GM18861 (cell line): ENCODE results near the gene NXPE1.
"Not testable (repeated sequence)": the region's sequence is repeated elsewhere in the genome, so short reads cannot be mapped to it uniquely, and the experiment has no call there.

Experiments
- ATAC-seq: cut with Tn5 transposase; IDR thresholded peaks from one replicate; pipeline ENCODE4 v1.9.1; 2021; ENCODE audit not compliant: unreplicated experiment

NXPE1 gene

GRCh38 chr11:114559425-114560310 is at the start of gene NXPE1:
Gene NXPE1 (minus strand): TSS chr11:114559881. CDS start chr11:114551201, 8,680 bp downstream.
- no peak for ATAC-seq

DNA sequence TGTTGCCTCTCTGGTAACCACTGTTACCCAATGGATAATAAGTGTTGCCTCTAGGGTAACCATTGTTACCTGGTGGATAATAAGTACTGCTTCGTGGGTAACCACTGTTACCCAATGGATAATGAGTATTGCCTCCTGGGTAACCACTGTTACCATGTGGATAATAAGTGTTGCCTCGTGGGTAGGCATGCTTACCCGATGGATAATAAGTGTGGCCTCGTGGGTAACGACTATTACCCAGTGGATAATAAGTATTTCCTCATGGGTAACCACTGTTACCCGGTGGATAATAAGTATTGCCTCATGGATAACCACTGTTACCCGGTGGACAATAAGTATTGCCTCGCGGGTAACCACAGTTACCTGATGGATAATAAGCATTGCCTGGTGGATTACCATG is 49.7 kb upstream of the NXPE1 start:
- no peak for ATAC-seq

DNA sequence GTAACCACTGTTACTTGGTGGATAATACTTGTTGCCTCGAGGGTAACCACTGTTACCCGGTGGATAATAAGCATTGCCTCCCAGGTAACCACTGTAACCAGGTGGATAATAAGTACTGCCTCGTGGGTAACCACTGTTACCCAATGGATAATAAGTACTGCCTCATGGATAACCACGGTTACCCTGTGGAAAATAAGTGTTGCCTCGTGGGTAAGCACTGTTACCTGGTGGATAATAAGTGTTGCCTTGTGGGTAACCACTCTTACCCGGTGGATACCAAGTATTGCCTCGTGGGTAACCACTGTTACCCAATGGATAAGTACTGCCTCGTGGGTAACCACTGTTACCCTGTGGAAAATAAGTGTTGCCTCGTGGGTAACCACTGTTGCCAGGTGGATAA is 48.9 kb upstream of the NXPE1 start:
- ATAC-seq, result not testable (repeated sequence)

GRCh38 chr11:114607753-114608459 is 48.2 kb upstream of the NXPE1 start:
- ATAC-seq, result no peak

DNA sequence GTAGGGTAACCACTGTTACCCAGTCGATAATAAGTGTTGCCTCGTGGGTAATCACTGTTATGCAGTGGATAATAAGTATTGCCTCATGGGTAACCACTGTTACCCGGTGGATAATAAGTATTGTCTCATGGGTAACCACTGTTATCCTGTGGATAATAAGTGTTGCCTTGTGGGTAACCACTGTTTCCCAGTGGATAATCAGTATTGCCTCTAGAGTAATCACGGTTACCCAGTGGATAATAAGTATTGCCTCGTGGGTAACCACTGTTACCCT is 47.1 kb upstream of the NXPE1 start:
- ATAC-seq, result not testable (repeated sequence)

DNA sequence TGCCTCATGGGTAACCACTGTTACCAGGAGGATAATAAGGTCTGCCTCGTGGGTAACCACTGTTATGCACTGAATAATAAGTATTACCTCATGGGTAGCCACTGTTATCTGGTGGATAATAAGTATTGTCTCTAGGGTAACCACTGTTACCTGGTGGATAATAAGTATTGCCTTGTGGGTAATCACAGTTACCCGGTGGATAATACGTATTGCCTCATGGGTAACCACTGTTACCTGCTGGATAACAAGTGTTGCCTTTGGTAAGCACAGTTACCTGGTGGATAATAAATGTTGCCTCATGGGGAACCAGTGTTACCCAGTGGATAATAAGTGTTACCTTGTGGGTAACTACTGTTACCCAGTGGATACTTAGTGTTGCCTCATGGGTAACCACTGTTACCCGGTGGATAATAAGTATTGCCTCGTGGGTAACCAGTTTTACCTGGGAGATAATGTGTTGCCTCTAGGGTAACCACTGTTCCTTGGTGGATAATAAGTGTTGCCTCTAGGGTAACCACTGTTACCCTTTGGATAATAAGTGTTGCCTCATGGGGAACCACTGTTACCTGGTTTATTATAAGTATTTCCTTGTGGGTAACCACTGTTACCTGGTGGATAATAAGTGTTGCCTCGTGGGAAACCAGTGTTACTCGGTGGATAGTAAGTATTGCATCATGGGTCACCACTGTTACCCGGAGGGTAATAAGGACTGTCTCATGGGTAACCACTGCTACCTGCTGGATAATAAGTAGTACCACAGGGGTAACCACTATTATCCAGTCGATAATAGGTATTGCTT is 46.5 kb upstream of the NXPE1 start:
- ATAC-seq, result no peak

GRCh38 chr11:114605370-114605769 is 45.7 kb upstream of the NXPE1 start:
- no peak for ATAC-seq

GRCh38 chr11:114604886-114605285 is 45.2 kb upstream of the NXPE1 start:
- no peak for ATAC-seq

- no peak for ATAC-seq
Observed at GRCh38 chr11:114604179-114604813, 44.6 kb upstream of the NXPE1 start.

- not testable (repeated sequence) for ATAC-seq
Observed at GRCh38 chr11:114603151-114603550, 43.5 kb upstream of the NXPE1 start.

DNA sequence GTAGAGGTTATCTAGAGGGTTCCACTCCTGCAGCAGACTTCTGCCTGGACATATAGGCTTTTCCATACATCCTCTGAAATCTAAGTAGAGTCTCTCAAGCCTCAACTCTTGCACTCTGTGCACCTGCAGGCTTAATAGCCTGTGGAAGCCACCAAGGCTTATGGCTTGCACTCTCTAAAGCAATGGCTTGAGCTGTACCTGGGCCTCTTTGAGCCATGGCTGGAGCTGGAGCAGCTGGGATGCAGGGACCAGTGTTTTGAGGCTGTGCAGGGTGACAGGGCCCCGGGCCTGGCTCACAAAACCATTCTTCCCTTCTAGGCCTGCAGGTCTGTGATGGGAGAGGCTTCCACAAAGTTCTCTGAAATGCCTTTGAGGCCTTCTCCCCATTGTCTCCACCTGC is 38.8 kb upstream of the NXPE1 start:
- ATAC-seq, result no peak

- ATAC-seq, result no peak
Observed at GRCh38 chr11:114596175-114596919, 36.7 kb upstream of the NXPE1 start.

DNA sequence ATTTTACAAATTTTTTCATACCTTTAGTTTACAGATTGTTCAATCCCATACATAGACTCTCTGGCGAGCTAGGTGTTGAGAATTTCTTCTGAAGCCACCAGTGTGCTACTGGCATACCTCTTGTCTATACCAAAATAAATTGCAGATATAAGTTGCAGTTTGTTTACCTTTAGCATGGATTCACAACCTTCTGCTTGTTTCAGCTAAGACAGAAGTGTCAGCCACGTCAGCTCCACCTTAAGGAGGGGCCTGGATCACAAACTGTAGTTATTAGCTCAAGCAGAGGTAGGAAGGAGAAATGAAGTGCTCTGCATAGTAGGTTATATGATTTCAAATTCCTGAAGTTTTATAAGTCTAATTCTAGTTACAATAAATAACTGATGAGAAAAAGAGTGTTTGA is 35.9 kb upstream of the NXPE1 start, which contains the start of gene NXPE4:
Gene NXPE4 (minus strand): TSS at position 216 of the 400 bp plus-strand sequence. CDS start 1,027 bp downstream, outside the sequence.
- ATAC-seq, result no peak

GRCh38 chr11:114594703-114595102 is 35.0 kb upstream of the NXPE1 start:
- no peak for ATAC-seq

GRCh38 chr11:114587398-114587953 is 27.8 kb upstream of the NXPE1 start:
- no peak for ATAC-seq

DNA sequence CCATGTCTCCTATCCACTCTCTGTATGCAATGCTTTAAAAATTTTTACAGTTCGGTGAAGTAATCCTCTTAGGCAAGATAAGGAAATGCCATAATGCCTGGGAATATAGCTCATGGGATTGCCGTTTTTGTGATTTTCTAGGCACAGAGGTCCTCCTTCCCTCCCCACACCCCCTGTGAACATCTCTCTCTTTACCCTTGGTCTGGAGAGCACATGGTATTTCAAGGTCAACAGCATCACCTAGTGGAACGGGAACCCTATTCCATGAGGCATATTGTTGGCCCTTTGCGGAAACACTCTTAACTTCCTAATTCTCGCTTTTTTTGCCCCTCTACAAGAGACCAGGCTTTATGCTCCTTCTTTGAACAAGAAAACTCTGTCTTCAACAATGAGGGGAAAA is 27.1 kb upstream of the NXPE1 start:
- ATAC-seq, result no peak

- ATAC-seq, result no peak
Observed at GRCh38 chr11:114571712-114572111, 12.0 kb upstream of the NXPE1 start.

DNA sequence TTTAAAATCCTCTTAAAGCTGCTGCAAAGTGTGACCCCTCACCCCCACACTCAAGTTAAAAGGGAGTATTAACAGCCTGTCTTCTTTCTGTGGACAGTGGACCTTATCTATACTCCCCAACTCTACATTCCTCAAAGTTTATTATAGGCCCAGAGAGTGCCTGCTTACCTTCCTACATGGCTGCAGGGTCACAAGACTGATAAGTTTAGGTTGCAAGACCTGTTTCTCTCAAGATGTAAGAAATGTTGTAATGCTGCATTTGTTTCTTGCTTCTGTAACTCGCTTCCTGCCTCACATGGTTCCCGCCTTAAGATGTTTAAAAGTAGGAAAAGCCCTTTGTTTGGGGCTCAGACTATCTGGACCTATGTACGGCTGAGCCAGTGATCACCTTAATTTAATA is 10.1 kb upstream of the NXPE1 start:
- ATAC-seq, result no peak

- ATAC-seq, result no peak
Observed at GRCh38 chr11:114566276-114566675, 6.6 kb upstream of the NXPE1 start.

DNA sequence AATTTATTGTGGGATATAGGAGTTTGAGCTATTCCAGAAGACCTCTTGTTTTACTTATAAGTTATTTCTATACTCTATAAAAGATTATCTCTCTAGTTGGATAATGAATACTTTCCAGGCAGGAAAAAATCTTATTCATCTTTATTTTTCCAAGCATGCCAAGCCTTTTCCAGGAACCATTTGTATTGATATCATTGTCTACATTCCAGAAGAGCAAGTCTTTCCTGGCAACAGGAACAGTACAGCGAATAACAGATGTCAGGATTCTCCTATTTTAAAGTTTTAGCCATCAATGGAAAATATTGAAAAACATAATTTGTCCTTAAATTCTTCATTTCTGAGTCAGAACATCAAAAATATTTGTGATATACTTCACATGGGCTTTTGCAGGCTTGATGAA is 5.2 kb upstream of the NXPE1 start:
- no peak for ATAC-seq
